A172 (cell line): ENCODE measurements around the gene GLCCI1. TPM values are rescaled to one million over a fixed set of nuclear protein-coding genes. Genes with fewer than 3 reads are reported as not detected.

Source experiments
- DNase-seq: peaks from one replicate; pipeline ENCODE4 v3.0.0-alpha.2; 2015; ENCODE audit warnings: low spot score
- total RNA-seq: library from RNA; depleted of rRNA; stranded (reverse); fragments of >200 nt; shearing (Covaris generic); gene quantifications from 2 replicates; pipeline ENCODE4 v1.2.3, GENCODE V29; 2014

GLCCI1 gene
- total RNA-seq, 1 experiment from 2014 or later, result 3.0 TPM

GRCh38 chr7:7962851-7963250 lies 5.7 kb upstream of the GLCCI1 start:
- peak; percentile 23 for DNase-seq

GRCh38 chr7:7964250-7964649 lies 4.3 kb upstream of the GLCCI1 start:
- DNase-seq, result no peak

GRCh38 chr7:7964691-7965090 lies 3.9 kb upstream of the GLCCI1 start:
- no peak for DNase-seq

- no peak for DNase-seq
Observed at GRCh38 chr7:7965301-7965700, 3.3 kb upstream of the GLCCI1 start.

- DNase-seq, result no peak
Observed at GRCh38 chr7:7966141-7966734, 2.4 kb upstream of the GLCCI1 start.

GRCh38 chr7:7967886-7968543 lies 581 bp upstream of the GLCCI1 start:
- no peak for DNase-seq

- DNase-seq, result peak; percentile 36
Observed at GRCh38 chr7:7969306-7970236, 975 bp downstream of the GLCCI1 start.

GRCh38 chr7:7970237-7970530 lies 1.6 kb downstream of the GLCCI1 start:
- no peak for DNase-seq

- peak; percentile 26 for DNase-seq
Observed at GRCh38 chr7:7970531-7971307, 2.1 kb downstream of the GLCCI1 start.

- no peak for DNase-seq
Observed at GRCh38 chr7:7971308-7972040, 2.9 kb downstream of the GLCCI1 start.

- DNase-seq, result no peak
Observed at GRCh38 chr7:7972128-7972527, 3.5 kb downstream of the GLCCI1 start.

GRCh38 chr7:7972922-7973594 lies 4.5 kb downstream of the GLCCI1 start:
- DNase-seq, result no peak

GRCh38 chr7:7976677-7977076 lies 8.1 kb downstream of the GLCCI1 start:
- no peak for DNase-seq

- DNase-seq, result no peak
Observed at GRCh38 chr7:7977774-7978173, 9.2 kb downstream of the GLCCI1 start.

GRCh38 chr7:7978860-7979259 lies 10.3 kb downstream of the GLCCI1 start:
- no peak for DNase-seq

- no peak for DNase-seq
Observed at GRCh38 chr7:7979558-7979957, 11.0 kb downstream of the GLCCI1 start.

GRCh38 chr7:7980134-7980533 lies 11.5 kb downstream of the GLCCI1 start:
- no peak for DNase-seq

GRCh38 chr7:7982904-7983303 lies 14.3 kb downstream of the GLCCI1 start:
- no peak for DNase-seq

- DNase-seq, result no peak
Observed at GRCh38 chr7:7984424-7984823, 15.8 kb downstream of the GLCCI1 start.

GRCh38 chr7:7988706-7989105 lies 20.1 kb downstream of the GLCCI1 start:
- no peak for DNase-seq

- no peak for DNase-seq
Observed at GRCh38 chr7:7989133-7989532, 20.5 kb downstream of the GLCCI1 start.
